HG03460 (cell line): ENCODE data around the gene TLE2.
"Not testable (repeated sequence)": the region's sequence is repeated elsewhere in the genome, so short reads cannot be mapped to it uniquely, and the experiment has no call there.

Source experiments
- ATAC-seq: cut with Tn5 transposase; IDR thresholded peaks from one replicate; pipeline ENCODE4 v1.9.1; 2021; ENCODE audit not compliant: unreplicated experiment

TLE2 gene

DNA sequence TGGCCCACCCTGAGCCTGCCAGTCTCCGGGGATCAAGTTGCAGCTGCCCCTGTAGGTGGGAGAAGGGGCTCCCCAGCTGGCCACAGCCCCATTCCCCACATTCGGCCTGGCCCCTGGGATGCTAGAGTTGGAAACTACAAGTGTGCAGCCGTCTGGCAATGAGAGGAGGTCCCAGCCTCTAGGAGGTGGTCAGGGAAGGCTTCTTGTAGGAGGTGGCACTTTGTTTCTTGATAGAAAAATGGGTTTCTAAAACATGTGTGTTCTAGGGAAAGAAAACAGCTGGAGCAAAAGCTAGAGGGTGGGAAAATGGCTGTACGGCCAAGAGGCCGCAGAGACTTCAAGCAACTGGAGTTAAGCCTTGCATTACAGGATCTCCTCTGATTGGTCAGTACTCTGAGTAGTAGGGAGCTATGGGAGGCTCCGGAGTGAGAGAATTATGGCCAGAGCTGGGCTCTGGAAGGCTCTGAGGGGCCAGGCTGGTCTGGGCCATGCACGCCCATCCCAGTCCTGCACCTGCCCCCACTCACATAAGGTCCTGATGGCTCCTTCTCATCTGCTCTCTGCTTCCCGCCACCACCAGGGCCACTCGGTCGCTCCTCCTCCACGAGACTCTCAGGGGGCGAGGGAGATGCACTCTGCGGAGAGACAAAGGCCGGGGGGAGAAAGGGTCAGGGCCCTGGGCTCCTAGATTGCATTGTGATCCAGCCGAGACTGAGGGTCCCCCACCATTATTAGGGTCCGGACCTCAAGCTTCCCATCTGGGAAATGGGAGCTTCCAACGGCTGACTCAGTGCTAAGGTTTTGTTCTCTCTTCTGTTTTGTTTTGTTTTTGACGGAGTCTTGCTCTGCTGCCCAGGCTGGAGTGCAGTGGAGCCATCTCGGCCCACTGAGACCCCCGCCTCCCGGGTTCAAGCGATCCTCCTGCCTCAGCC lies 13.7 kb downstream of the TLE2 start:
- no peak for ATAC-seq

- no peak for ATAC-seq
These were observed 14.9 kb downstream of the TLE2 start for GRCh38 chr19:3014135-3014534.

- no peak for ATAC-seq
These were observed 15.8 kb downstream of the TLE2 start for GRCh38 chr19:3013263-3013725.

DNA sequence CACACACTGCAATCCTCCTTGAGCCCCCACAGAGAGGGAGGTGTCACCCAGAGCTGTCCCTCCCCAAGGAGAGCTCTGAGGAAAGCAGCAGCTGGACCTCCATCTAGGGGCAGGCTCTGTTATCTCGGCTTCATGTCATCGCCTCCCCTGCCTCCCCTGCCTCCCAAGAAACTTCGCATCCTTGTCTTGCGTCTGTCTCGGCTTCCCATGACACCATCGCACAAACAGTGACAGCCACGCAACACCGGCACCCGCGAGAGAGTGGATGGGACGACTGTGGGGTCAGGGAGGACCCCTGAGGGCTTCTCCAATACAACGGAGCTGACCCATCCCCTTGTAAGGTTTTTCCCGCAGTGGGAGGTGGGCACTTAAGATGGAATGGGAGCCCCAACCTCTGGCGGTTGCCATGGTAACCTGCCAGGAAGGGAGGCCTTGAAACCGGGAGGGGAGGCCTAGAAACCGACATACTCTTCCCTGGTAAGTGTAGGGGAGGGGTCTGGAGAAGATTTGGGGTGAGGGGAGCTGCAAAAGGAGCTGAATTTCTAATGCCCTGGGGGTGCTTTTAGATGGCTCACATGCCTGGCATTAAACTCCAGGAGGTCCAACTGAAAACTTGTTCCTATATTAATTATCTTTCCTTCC lies 16.3 kb downstream of the TLE2 start:
- no peak for ATAC-seq

DNA sequence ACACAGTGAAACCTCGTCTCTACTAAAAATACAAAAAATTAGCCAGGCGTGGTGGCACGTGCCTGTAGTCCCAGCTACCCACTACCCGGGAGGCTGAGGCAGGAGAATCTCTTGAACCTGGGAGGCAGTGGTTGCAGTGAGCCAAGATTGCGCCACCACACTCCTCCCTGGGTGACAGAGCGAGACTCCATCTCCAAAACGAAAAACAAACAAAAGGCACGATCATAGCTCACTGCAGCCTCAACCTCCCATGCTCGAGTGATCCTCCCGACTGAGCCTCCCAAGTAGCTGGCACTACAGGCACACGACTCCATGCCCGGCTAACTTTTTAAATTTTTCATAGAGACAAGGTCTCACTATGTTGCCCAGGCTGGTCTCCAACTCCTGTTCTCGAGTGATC lies 17.0 kb downstream of the TLE2 start:
- not testable (repeated sequence) for ATAC-seq

- ATAC-seq = no peak
These were observed 18.2 kb downstream of the TLE2 start for GRCh38 chr19:3010871-3011270.

DNA sequence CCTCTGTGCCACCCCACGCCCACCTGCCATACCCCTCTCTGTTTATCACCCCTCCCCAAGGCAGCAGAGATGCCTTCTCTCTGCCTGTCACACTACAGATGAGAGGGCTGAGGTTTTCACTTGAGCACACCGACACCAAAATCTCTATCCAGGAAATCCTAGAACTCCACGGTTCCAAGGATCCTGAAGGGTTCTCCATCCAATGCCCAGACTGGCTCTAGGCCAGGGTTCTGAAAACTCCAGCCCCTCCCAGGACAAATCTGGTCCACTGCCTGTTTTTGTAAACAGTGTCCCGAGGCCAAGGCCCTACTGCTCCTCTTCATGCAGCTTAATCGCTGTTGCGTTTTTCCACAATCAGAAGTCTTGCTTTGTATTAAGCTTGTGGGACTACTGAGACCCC lies 20.1 kb downstream of the TLE2 start:
- ATAC-seq = no peak

GRCh38 chr19:3007975-3008374 lies 21.1 kb downstream of the TLE2 start:
- ATAC-seq = no peak

GRCh38 chr19:3006075-3006767 lies 22.9 kb downstream of the TLE2 start:
- ATAC-seq = no peak

- ATAC-seq = no peak
These were observed 23.7 kb downstream of the TLE2 start for GRCh38 chr19:3005345-3005744.

- ATAC-seq = no peak
These were observed 24.6 kb downstream of the TLE2 start for GRCh38 chr19:3004522-3004921.

- ATAC-seq = no peak
These were observed 26.0 kb downstream of the TLE2 start for GRCh38 chr19:3003046-3003445.

DNA sequence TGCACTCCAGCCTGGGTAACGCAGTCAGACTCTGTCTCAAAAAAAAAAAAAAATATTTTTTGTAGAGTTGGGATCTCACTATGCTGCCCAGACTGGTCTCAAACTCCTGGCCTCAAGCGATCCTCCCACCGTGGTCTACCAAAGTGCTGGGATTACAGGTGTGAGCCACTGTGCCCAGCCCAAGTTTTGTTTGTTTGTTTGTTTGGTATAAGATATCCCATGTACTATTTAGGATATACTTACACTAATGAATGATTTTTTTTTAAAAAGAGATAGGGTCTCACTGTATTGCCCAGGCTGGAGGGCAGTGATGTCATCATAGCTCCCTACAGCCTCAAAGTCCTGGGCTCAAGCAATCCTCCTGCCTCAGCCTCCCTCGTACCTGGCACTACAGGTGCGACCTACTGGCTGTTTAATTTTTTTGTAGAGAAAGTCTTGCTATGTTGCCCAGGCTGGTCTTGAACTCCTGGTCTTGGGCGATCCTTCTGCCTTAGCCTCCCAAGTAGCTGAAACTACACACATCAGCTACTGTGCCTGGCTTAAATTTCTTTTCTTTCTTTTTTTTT lies 27.8 kb downstream of the TLE2 start:
- ATAC-seq = no peak

- ATAC-seq = no peak
These were observed 30.4 kb downstream of the TLE2 start for GRCh38 chr19:2998642-2999041.

GRCh38 chr19:2997720-2998119 lies 31.4 kb downstream of the TLE2 start:
- ATAC-seq = no peak

GRCh38 chr19:2994588-2995131 lies 34.4 kb downstream of the TLE2 start:
- no peak for ATAC-seq

GRCh38 chr19:2993579-2993978 lies 35.5 kb downstream of the TLE2 start:
- no peak for ATAC-seq

GRCh38 chr19:2992958-2993357 lies 36.1 kb downstream of the TLE2 start:
- ATAC-seq = no peak

DNA sequence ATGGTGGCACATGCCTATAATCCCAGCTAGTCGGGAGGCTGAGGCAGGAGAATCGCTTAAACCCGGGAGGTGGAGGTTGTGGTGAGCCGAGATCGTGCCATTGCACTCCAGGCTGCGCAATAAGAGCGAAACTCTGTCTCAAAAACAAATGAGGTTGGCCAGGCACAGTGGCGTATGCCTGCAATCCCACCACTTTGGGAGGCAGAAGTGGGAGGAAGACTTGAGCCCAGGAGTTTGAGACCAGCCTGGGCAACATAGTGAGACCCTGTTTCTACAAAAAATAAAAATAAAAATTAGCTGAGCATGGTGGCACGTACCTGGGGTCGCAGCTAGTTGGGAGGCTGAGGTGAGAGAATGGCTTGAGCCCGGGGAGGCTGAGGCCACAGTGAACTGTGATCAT lies 36.7 kb downstream of the TLE2 start:
- ATAC-seq = not testable (repeated sequence)

- ATAC-seq = no peak
These were observed 39.7 kb downstream of the TLE2 start for GRCh38 chr19:2989236-2989946.
